GM19099 (cell line): ENCODE measurements around the gene BARD1.

Source experiments
- POLR2A ChIP-seq: IDR thresholded peaks from 3 replicates; pipeline ENCODE4 v1.6.1; 2011; ENCODE audit warnings: low read depth; ENCODE audit not compliant: insufficient read length; ENCODE audit errors: extremely low read depth

Gene BARD1

GRCh38 chr2:214716811-214717560, 92.5 kb downstream of the BARD1 start:
- no peak for TF ChIP-seq POLR2A

GRCh38 chr2:214715025-214715424, 94.5 kb downstream of the BARD1 start:
- no peak for TF ChIP-seq POLR2A

GRCh38 chr2:214713080-214713830, 96.2 kb downstream of the BARD1 start:
- no peak for TF ChIP-seq POLR2A

GRCh38 chr2:214710729-214711128, 98.8 kb downstream of the BARD1 start:
- no peak for TF ChIP-seq POLR2A

- no peak for TF ChIP-seq POLR2A
These were observed 102.5 kb downstream of the BARD1 start for GRCh38 chr2:214706986-214707385.

- TF ChIP-seq POLR2A: no peak
These were observed 110.2 kb downstream of the BARD1 start for GRCh38 chr2:214699236-214699635.

- TF ChIP-seq POLR2A: no peak
These were observed 112.8 kb downstream of the BARD1 start for GRCh38 chr2:214696681-214697080.

GRCh38 chr2:214695789-214696188, 113.7 kb downstream of the BARD1 start:
- no peak for TF ChIP-seq POLR2A

- TF ChIP-seq POLR2A: no peak
These were observed 129.7 kb downstream of the BARD1 start for GRCh38 chr2:214679736-214680135.

GRCh38 chr2:214676421-214677089, 132.9 kb downstream of the BARD1 start:
- no peak for TF ChIP-seq POLR2A
